GM19240 (cell line): ENCODE measurements around the gene RUNX2.
"Not testable (repeated sequence)": the region's sequence is repeated elsewhere in the genome, so short reads cannot be mapped to it uniquely, and the experiment has no call there.

ENCODE experiments used
- DNase-seq: peaks from one replicate; pipeline ENCODE4 v3.0.0; 2011; ENCODE audit warnings: low spot score; ENCODE audit not compliant: insufficient read length

The RUNX2 gene

GRCh38 chr6:45553730-45554344, 225.7 kb downstream of the RUNX2 start:
- DNase-seq, result no peak

GRCh38 chr6:45554591-45554990, 226.5 kb downstream of the RUNX2 start:
- no peak for DNase-seq

- DNase-seq, result no peak
Measured at GRCh38 chr6:45555981-45556771, 228.0 kb downstream of the RUNX2 start.

- no peak for DNase-seq
Measured at GRCh38 chr6:45556828-45557227, 228.7 kb downstream of the RUNX2 start.

- DNase-seq, result no peak
Measured at GRCh38 chr6:45557454-45557853, 229.3 kb downstream of the RUNX2 start.

- peak; percentile 6 for DNase-seq
Measured at GRCh38 chr6:45558858-45559257, 230.7 kb downstream of the RUNX2 start.

- DNase-seq, result not testable (repeated sequence)
Measured at GRCh38 chr6:45560321-45560820, 232.2 kb downstream of the RUNX2 start.

- no peak for DNase-seq
Measured at GRCh38 chr6:45562171-45562570, 234.0 kb downstream of the RUNX2 start.

GRCh38 chr6:45563041-45563440, 234.9 kb downstream of the RUNX2 start:
- no peak for DNase-seq

GRCh38 chr6:45563844-45564243, 235.7 kb downstream of the RUNX2 start:
- DNase-seq, result no peak

- DNase-seq, result no peak
Measured at GRCh38 chr6:45566882-45567281, 238.8 kb downstream of the RUNX2 start.

- DNase-seq, result no peak
Measured at GRCh38 chr6:45567879-45568278, 239.7 kb downstream of the RUNX2 start.

GRCh38 chr6:45568626-45569025, 240.5 kb downstream of the RUNX2 start:
- no peak for DNase-seq

- no peak for DNase-seq
Measured at GRCh38 chr6:45569210-45569945, 241.2 kb downstream of the RUNX2 start.

GRCh38 chr6:45571159-45571558, 243.0 kb downstream of the RUNX2 start:
- DNase-seq, result no peak

- DNase-seq, result no peak
Measured at GRCh38 chr6:45572833-45573232, 244.7 kb downstream of the RUNX2 start.

GRCh38 chr6:45574014-45574461, 245.9 kb downstream of the RUNX2 start:
- DNase-seq, result no peak

GRCh38 chr6:45574885-45575284, 246.8 kb downstream of the RUNX2 start:
- DNase-seq, result no peak

- DNase-seq, result no peak
Measured at GRCh38 chr6:45576648-45577624, 248.8 kb downstream of the RUNX2 start.

GRCh38 chr6:45577836-45578504, 249.8 kb downstream of the RUNX2 start:
- DNase-seq, result no peak
